IMR-90 (cell line): ENCODE measurements around the gene RERE. TPM values are rescaled to one million over a fixed set of nuclear protein-coding genes. Genes with fewer than 3 reads are reported as not detected.

Experiments used
- ATAC-seq: fragments of 200-7000 bp; cut with Tn5 transposase; 2 replicates; pipeline ENCODE4 v1.9.1; 2020; ENCODE audit warnings: low read depth, mild to moderate bottlenecking, moderate library complexity
- BruUV-seq: library from RNA; stranded (reverse); fragments of 400-500 nt; replicated peaks from 2 replicates; lab custom pipeline; 2021; lab: Mats Ljungman, UMichigan
- CTCF ChIA-PET: fragments of 300-600 bp; formaldehyde crosslinking; extraction: SDS; loops from one replicate; lab custom pipeline; 2021; ENCODE audit warnings: antibody characterized with exemption; lab: Yijun Ruan, JAX
- POLR2A ChIA-PET: fragments of 300-600 bp; sonication (Branson Sonifier 250); formaldehyde crosslinking; loops from one replicate; lab custom pipeline; 2022; ENCODE audit warnings: antibody characterized with exemption; ENCODE audit not compliant: unreplicated experiment; lab: Charles Lee
- DNase-seq: peaks from one replicate; pipeline ENCODE4 v3.0.0; 2013
- H2AFZ ChIP-seq: replicated peaks from 2 replicates; pipeline ENCODE3; 2013; ENCODE audit warnings: low read length, mild to moderate bottlenecking; ENCODE audit not compliant: poor library complexity
- H2AK5ac ChIP-seq: 2 replicates; pipeline ENCODE4 v1.6.1; 2013; ENCODE audit warnings: low read depth, low read length, inconsistent platforms
- H2AK9ac ChIP-seq: replicated peaks from 2 replicates; pipeline ENCODE3; 2013; ENCODE audit warnings: mild to moderate bottlenecking, low read depth, low read length, moderate library complexity; ENCODE audit not compliant: poor library complexity
- H2BK120ac ChIP-seq: 2 replicates; pipeline ENCODE4 v1.6.1; 2013; ENCODE audit warnings: low read depth, low read length, inconsistent platforms
- H2BK15ac ChIP-seq: 3 replicates; pipeline ENCODE4 v1.6.1; 2013; ENCODE audit warnings: low read depth, low read length, inconsistent platforms
- H2BK20ac ChIP-seq: 2 replicates; pipeline ENCODE4 v1.6.1; 2013; ENCODE audit warnings: low read depth, mild to moderate bottlenecking, inconsistent platforms, low read length, moderate library complexity
- H2BK5ac ChIP-seq: 2 replicates; pipeline ENCODE4 v1.6.1; 2013; ENCODE audit warnings: mild to moderate bottlenecking, low read depth, low read length, inconsistent platforms; ENCODE audit not compliant: poor library complexity, severe bottlenecking
- H3K14ac ChIP-seq: replicated peaks from 2 replicates; pipeline ENCODE4 v1.6.1; 2013; ENCODE audit warnings: low read depth, low read length, inconsistent platforms
- H3K18ac ChIP-seq: 2 replicates; pipeline ENCODE4 v1.6.1; 2013; ENCODE audit warnings: low read depth, low read length, control low read depth
- H3K23ac ChIP-seq: 2 replicates; pipeline ENCODE4 v1.6.1; 2013; ENCODE audit warnings: low read depth, low read length, inconsistent platforms
- H3K27ac ChIP-seq: 2 replicates; pipeline ENCODE4 v1.5.1; 2013; ENCODE audit warnings: mild to moderate bottlenecking, control low read depth, low read length; ENCODE audit not compliant: insufficient read depth
- H3K27me3 ChIP-seq: 2 replicates; pipeline ENCODE4 v1.6.1; 2013; ENCODE audit warnings: low read length; ENCODE audit not compliant: control insufficient read depth, insufficient read depth
- H3K36me3 ChIP-seq: 2 replicates; pipeline ENCODE4 v1.6.1; 2013; ENCODE audit warnings: low read length, mixed read lengths; ENCODE audit not compliant: control insufficient read depth, insufficient read depth
- H3K4ac ChIP-seq: 2 replicates; pipeline ENCODE4 v1.6.1; 2013; ENCODE audit warnings: low read depth, low read length, inconsistent platforms
- H3K4me1 ChIP-seq: 2 replicates; pipeline ENCODE4 v1.6.1; 2013; ENCODE audit warnings: low read length, mixed read lengths; ENCODE audit not compliant: control insufficient read depth, insufficient read depth
- H3K4me2 ChIP-seq: 2 replicates; pipeline ENCODE4 v1.6.1; 2013; ENCODE audit warnings: low read depth, mild to moderate bottlenecking, control low read depth, low read length, moderate library complexity
- H3K4me3 ChIP-seq: 2 replicates; pipeline ENCODE4 v1.5.1; 2013; ENCODE audit warnings: low read depth, mild to moderate bottlenecking, control low read depth, low read length, moderate library complexity; ENCODE audit not compliant: insufficient read depth
- H3K56ac ChIP-seq: 2 replicates; pipeline ENCODE4 v1.6.1; 2013; ENCODE audit warnings: low read length, inconsistent platforms; ENCODE audit not compliant: insufficient read depth; ENCODE audit errors: extremely low read depth
- H3K79me1 ChIP-seq, 2 experiments: 2 replicates each; pipeline ENCODE4 v1.6.1; 2013; ENCODE audit warnings: low read length in 2 of 2, inconsistent platforms in 1 of 2, low read depth in 1 of 2
- H3K9ac ChIP-seq: 2 replicates; pipeline ENCODE4 v1.6.1; 2013; ENCODE audit warnings: low read depth, low read length, control low read depth
- H3K9me1 ChIP-seq: 2 replicates; pipeline ENCODE4 v1.6.1; 2013; ENCODE audit warnings: low read length, inconsistent platforms; ENCODE audit not compliant: insufficient read depth
- H3K9me3 ChIP-seq: 2 replicates; pipeline ENCODE4 v1.6.1; 2013; ENCODE audit warnings: low read length; ENCODE audit not compliant: control insufficient read depth, insufficient read depth
- H4K20me1 ChIP-seq: 2 replicates; pipeline ENCODE4 v1.6.1; 2013; ENCODE audit warnings: low read length, inconsistent platforms; ENCODE audit not compliant: insufficient read depth
- H4K5ac ChIP-seq: 2 replicates; pipeline ENCODE4 v1.6.1; 2013; ENCODE audit warnings: mild to moderate bottlenecking, low read depth, low read length, control low read depth
- H4K8ac ChIP-seq, 2 experiments: 2 replicates each; pipeline ENCODE4 v1.6.1; 2013; ENCODE audit warnings: low read depth in 2 of 2, low read length in 2 of 2, control low read depth in 1 of 2, inconsistent platforms in 1 of 2
- H4K91ac ChIP-seq: 2 replicates; pipeline ENCODE4 v1.6.1; 2013; ENCODE audit warnings: low read depth, low read length, inconsistent platforms; ENCODE audit not compliant: insufficient read depth
- FOS ChIP-seq: fragments of 150-350 bp; IDR thresholded peaks from 2 replicates; pipeline ENCODE4 v1.6.1; 2016; ENCODE audit warnings: low read depth, low read length
- MAZ ChIP-seq: IDR thresholded peaks from 2 replicates; pipeline ENCODE4 v1.6.1; 2012; ENCODE audit warnings: low read depth, mild to moderate bottlenecking, low read length, improper control_type of control experiment, moderate library complexity, borderline replicate concordance
- NFE2L2 ChIP-seq: fragments of 150-350 bp; IDR thresholded peaks from 2 replicates; pipeline ENCODE4 v1.6.1; 2016; ENCODE audit warnings: low read depth, mild to moderate bottlenecking, low read length
- RAD21 ChIP-seq: IDR thresholded peaks from 2 replicates; pipeline ENCODE4 v1.6.1; 2012; ENCODE audit warnings: low read length, improper control_type of control experiment
- SMC3 ChIP-seq: fragments of 150-350 bp; IDR thresholded peaks from 2 replicates; pipeline ENCODE4 v1.6.1; 2016; ENCODE audit warnings: low read depth, mild to moderate bottlenecking, antibody characterized with exemption, low read length, moderate library complexity
- WGBS, 2 experiments: methylation state at CpG; one replicate each; pipeline versions ENCODE4 v1.1.5 to v1.1.7; 2013; ENCODE audit warnings: missing lambda C conversion rate in 2 of 2; ENCODE audit not compliant: insufficient read length in 1 of 2; ENCODE audit errors: extremely low coverage in 2 of 2; 5-methylcytosine and 5-hydroxymethylcytosine counted together
- dilution Hi-C: fragments of 300-500 bp; cut with HindIII; formaldehyde crosslinking; loops from one replicate; pipeline ENCODE4 v1.14.3; 2018; ENCODE audit warnings: low sequenced_read_pairs; ENCODE audit not compliant: unreplicated experiment
- in situ Hi-C: fragments of 300-500 bp; cut with MboI; formaldehyde crosslinking; loops from 3 replicates; pipeline ENCODE4 v1.14.3; 2019; ENCODE audit warnings: low sequenced_read_pairs, inconsistent platforms, mixed read lengths
- intact Hi-C: fragments of 100-400 bp; cut with micrococcal nuclease; formaldehyde crosslinking; loops from 2 replicates; pipeline ENCODE4 v1.10.0; 2022
- polyA plus RNA-seq, 3 experiments: library from polyadenylated mRNA; depleted of rRNA; stranded (reverse); fragments of >200 nt; gene quantifications; 2 replicates each; pipeline ENCODE4 v1.2.3, GENCODE V29; 2012; ENCODE audit warnings: low replicate concordance in 1 of 3
- total RNA-seq: library from RNA; depleted of rRNA; stranded (reverse); fragments of >200 nt; gene quantifications from 2 replicates; pipeline ENCODE4 v1.2.3, GENCODE V29; 2012

RERE gene
- total and polyA plus RNA-seq, 2 of the 4 experiments (the other 2 are of a cell fraction) = 11.5 to 25.1 TPM

GRCh38 chr1:8678673-8679394 is 138.6 kb downstream of the RERE start:
- no peak overlapping the region for H3K23ac ChIP-seq
- H3K9me1 ChIP-seq = peaks cover 9% of the 10 kb centered on the region
- in situ Hi-C loops = no loop called here
- H3K4me1 ChIP-seq = peaks cover 21% of the 10 kb centered on the region
- no peak overlapping the region for H3K56ac ChIP-seq
- intact Hi-C loops = no loop called here
- no peak overlapping the region for H2BK120ac ChIP-seq
- no peak overlapping the region for H2AK5ac ChIP-seq
- CTCF ChIA-PET = interaction anchor here (1.1 kb wide), 1 partner anchor 170 kb away, joined by 3 read pairs; no protein-coding TSS in a partner anchor
- no peak overlapping the region for H3K14ac ChIP-seq
- no peak overlapping the region for H2BK5ac ChIP-seq
- dilution Hi-C loops = no loop called here
- no TSS peak for BruUV-seq
- no peak overlapping the region for H3K9ac ChIP-seq
- no peak overlapping the region for H4K91ac ChIP-seq
- no peak overlapping the region for H4K8ac ChIP-seq
- H2AFZ ChIP-seq = no peak overlapping the region
- no peaks in the 10 kb centered on the region for H3K9me3 ChIP-seq
- no peak overlapping the region for H3K4ac ChIP-seq
- peaks cover 18 to 77% of the 10 kb centered on the region in 2 experiments for H3K79me1 ChIP-seq
- H2BK20ac ChIP-seq = no peak overlapping the region
- POLR2A ChIA-PET = no interaction called here
- H4K20me1 ChIP-seq = peaks cover 75% of the 10 kb centered on the region
- no peaks in the 10 kb centered on the region for H3K36me3 ChIP-seq
- no peak overlapping the region for H3K18ac ChIP-seq
- H3K4me3 ChIP-seq = no peak overlapping the region
- WGBS, 2 experiments = 35% methylated on average over 2 of the region's 4 CpGs; no CpG with 5 or more reads in 1 of the 2 experiments
- no peak overlapping the region for H4K5ac ChIP-seq
- H3K4me2 ChIP-seq = no peak overlapping the region
- no peak for TF ChIP-seq NFE2L2
- no peak for TF ChIP-seq MAZ
- TF ChIP-seq SMC3 = no peak
- TF ChIP-seq RAD21 = no peak
- TF ChIP-seq FOS = no peak
- no peak overlapping the region for H2BK15ac ChIP-seq
- no peak overlapping the region for H3K27ac ChIP-seq
- no peak overlapping the region for H2AK9ac ChIP-seq
- no peaks in the 10 kb centered on the region for H3K27me3 ChIP-seq
- no peak; the same call in 1 of the 2 replicates for ATAC-seq
- no peak for DNase-seq
